ENCODE measurements around the gene SPEF1.

The SPEF1 gene

GRCh38 chr20:3812975-3813847, 32.0 kb upstream of the SPEF1 start:
- DNase-seq, result no peak
- intact Hi-C loops (cut with DNase I; ENCODE audit: low total_unique reads), result no loop called here
- H3K27me3 ChIP-seq, result no peaks in the 10 kb centered on the region
- no peaks in the 10 kb centered on the region for H3K9me3 ChIP-seq
- H3K4me3 ChIP-seq, result no peak overlapping the region
- H3K4me1 ChIP-seq, result peaks cover 0 to 42% (median 26%) of the 10 kb centered on the region in 4 donors
- peak overlapping the region; percentile 82 to 84 for H3K27ac ChIP-seq
- no peaks in the 10 kb centered on the region for H3K36me3 ChIP-seq
- no peak for TF ChIP-seq CTCF (IDR thresholded peaks at IDR 0.05)

GRCh38 chr20:3812259-3812681, 31.0 kb upstream of the SPEF1 start:
- TF ChIP-seq CTCF (IDR thresholded peaks at IDR 0.05), result no peak
- Histone ChIP-seq H3K27me3 (no peaks in the 10 kb centered on the region), H3K36me3 (no peaks in the 10 kb centered on the region), H3K4me1 (peaks cover 0 to 51% (median 35%) of the 10 kb centered on the region in 4 donors), H3K4me3 (no peak overlapping the region), H3K9me3 (no peaks in the 10 kb centered on the region), H3K27ac (peak overlapping the region; percentile 82 to 84)
- no peak for DNase-seq
- intact Hi-C loops (cut with DNase I; ENCODE audit: low total_unique reads), result no loop called here

- peak in 1 of 2 experiments; percentile 5 for TF ChIP-seq CTCF (IDR thresholded peaks at IDR 0.05)
- H3K9me3 ChIP-seq, result no peaks in the 10 kb centered on the region
- peak overlapping the region; percentile 49 to 61 for H3K4me3 ChIP-seq
- H3K27ac ChIP-seq, result peak overlapping the region; percentile 82 to 84
- peak; percentile 98 to 100 for DNase-seq
- no peaks in the 10 kb centered on the region for H3K27me3 ChIP-seq
- peaks cover 0 to 57% (median 41%) of the 10 kb centered on the region in 4 donors for H3K4me1 ChIP-seq
- intact Hi-C loops (cut with DNase I; ENCODE audit: low total_unique reads), result no loop called here
- no peaks in the 10 kb centered on the region for H3K36me3 ChIP-seq
These were observed 30.4 kb upstream of the SPEF1 start for GRCh38 chr20:3811467-3812258.

GRCh38 chr20:3808544-3808943, 27.3 kb upstream of the SPEF1 start:
- intact Hi-C loops (cut with DNase I; ENCODE audit: low total_unique reads), result no loop called here
- Histone ChIP-seq H3K36me3 (peaks cover 16 to 24% (median 20%) of the 10 kb centered on the region in 3 donors), H3K9me3 (no peaks in the 10 kb centered on the region), H3K27me3 (no peaks in the 10 kb centered on the region), H3K27ac (peak overlapping the region; percentile 93 to 96), H3K4me3 (no peak overlapping the region), H3K4me1 (peaks cover 0 to 70% (median 50%) of the 10 kb centered on the region in 4 donors)
- TF ChIP-seq CTCF (IDR thresholded peaks at IDR 0.05), result no peak
- no peak for DNase-seq

GRCh38 chr20:3804781-3805180, 23.5 kb upstream of the SPEF1 start:
- no peak for TF ChIP-seq CTCF (IDR thresholded peaks at IDR 0.05)
- H3K9me3 ChIP-seq, result no peaks in the 10 kb centered on the region
- H3K36me3 ChIP-seq, result peaks cover 41 to 62% (median 54%) of the 10 kb centered on the region in 3 donors
- H3K27me3 ChIP-seq, result no peaks in the 10 kb centered on the region
- peaks cover 0 to 42% (median 33%) of the 10 kb centered on the region in 4 donors for H3K4me1 ChIP-seq
- no peak for DNase-seq
- intact Hi-C loops (cut with DNase I; ENCODE audit: low total_unique reads), result no loop called here
- no peak overlapping the region for H3K4me3 ChIP-seq
- H3K27ac ChIP-seq, result peak overlapping the region; percentile 93 to 96

Data from tibial artery (tissue), 4 donors.